Measurements from ENCODE around the gene NEK8.

Gene NEK8

DNA sequence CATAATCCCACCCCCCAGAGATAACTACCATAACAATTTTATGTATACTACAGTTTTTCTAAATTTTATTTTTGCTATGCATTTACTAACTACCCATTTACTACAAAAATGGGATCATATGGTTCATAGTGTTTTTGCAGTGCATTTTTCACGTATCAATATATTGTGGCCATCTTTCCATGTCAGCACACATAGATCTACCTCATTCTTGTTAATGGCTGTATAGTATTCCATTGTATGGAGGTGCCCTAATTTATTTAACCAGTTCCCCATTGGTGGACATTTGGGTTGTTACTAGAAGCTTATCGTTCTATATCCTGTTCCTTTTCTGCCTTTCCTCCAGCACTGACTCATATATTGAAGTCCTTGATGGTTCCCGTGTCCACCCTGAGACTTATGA lies 39.6 kb upstream of the NEK8 start:
- H3K9me2 ChIP-seq (ENCODE audit: low read depth, low read length) = no peaks in the 10 kb centered on the region
- H3K9me3 ChIP-seq (ENCODE audit: low read length) = no peaks in the 10 kb centered on the region
- no peak overlapping the region for H3K4me2 ChIP-seq (ENCODE audit: low read length)
- H4K20me1 ChIP-seq (ENCODE audit: insufficient read depth, low read length) = no peaks in the 10 kb centered on the region
- no peak overlapping the region for H3K4me3 ChIP-seq (ENCODE audit: low read depth, low read length, poor library complexity, severe bottlenecking)
- H2AFZ ChIP-seq (ENCODE audit: low read length) = no peak overlapping the region
- H3K36me3 ChIP-seq (ENCODE audit: insufficient read depth, low read length) = peaks cover 90% of the 10 kb centered on the region
- no peaks in the 10 kb centered on the region for H3K27me3 ChIP-seq (ENCODE audit: insufficient read depth, low read length)
- no peak overlapping the region for H3K9ac ChIP-seq (ENCODE audit: low read length)
- no peaks in the 10 kb centered on the region for H3K79me2 ChIP-seq (ENCODE audit: insufficient read depth, low read length)
- H3K4me1 ChIP-seq (ENCODE audit: insufficient read depth, low read length, severe bottlenecking) = no peaks in the 10 kb centered on the region
- H3K27ac ChIP-seq (ENCODE audit: low read depth, low read length, poor library complexity, severe bottlenecking) = no peak overlapping the region
- no peak for TF ChIP-seq EZH2 (IDR thresholded peaks at IDR 0.05; ENCODE audit: borderline replicate concordance, low read length)
- TF ChIP-seq, protein P1, sequence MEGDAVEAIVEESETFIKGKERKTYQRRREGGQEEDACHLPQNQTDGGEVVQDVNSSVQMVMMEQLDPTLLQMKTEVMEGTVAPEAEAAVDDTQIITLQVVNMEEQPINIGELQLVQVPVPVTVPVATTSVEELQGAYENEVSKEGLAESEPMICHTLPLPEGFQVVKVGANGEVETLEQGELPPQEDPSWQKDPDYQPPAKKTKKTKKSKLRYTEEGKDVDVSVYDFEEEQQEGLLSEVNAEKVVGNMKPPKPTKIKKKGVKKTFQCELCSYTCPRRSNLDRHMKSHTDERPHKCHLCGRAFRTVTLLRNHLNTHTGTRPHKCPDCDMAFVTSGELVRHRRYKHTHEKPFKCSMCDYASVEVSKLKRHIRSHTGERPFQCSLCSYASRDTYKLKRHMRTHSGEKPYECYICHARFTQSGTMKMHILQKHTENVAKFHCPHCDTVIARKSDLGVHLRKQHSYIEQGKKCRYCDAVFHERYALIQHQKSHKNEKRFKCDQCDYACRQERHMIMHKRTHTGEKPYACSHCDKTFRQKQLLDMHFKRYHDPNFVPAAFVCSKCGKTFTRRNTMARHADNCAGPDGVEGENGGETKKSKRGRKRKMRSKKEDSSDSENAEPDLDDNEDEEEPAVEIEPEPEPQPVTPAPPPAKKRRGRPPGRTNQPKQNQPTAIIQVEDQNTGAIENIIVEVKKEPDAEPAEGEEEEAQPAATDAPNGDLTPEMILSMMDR (IDR thresholded peaks at IDR 0.05; ENCODE audit: low read length) = no peak
- H3F3A ChIP-seq (ENCODE audit: insufficient read depth, low read length) = no peaks in the 10 kb centered on the region

DNA sequence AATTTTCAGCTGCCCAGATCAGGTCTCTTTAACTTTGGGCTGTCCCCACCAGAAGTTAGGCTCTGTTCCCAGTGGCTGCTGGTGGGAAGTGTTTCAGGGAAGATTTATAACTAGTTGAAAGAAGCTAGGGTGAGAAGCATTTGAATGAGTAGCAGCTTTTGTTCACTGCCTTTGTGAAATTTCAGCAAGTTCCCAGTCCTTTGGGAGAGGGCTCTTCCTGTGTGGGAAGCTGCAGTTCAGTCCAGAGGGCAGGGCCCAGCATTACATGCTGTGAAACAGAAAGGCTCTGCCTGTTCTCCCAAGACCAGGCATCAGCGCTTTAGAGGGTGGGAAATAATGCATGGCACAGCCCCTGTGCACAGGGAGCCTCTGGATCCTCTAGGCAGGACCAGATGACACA lies 34.7 kb upstream of the NEK8 start:
- no peaks in the 10 kb centered on the region for H3K79me2 ChIP-seq (ENCODE audit: insufficient read depth, low read length)
- H3K9me3 ChIP-seq (ENCODE audit: low read length) = no peaks in the 10 kb centered on the region
- TF ChIP-seq, protein P1 (IDR thresholded peaks at IDR 0.05; ENCODE audit: low read length) = no peak
- TF ChIP-seq EZH2 (IDR thresholded peaks at IDR 0.05; ENCODE audit: borderline replicate concordance, low read length) = no peak
- H3F3A ChIP-seq (ENCODE audit: insufficient read depth, low read length) = no peaks in the 10 kb centered on the region
- H3K9me2 ChIP-seq (ENCODE audit: low read depth, low read length) = no peaks in the 10 kb centered on the region
- H2AFZ ChIP-seq (ENCODE audit: low read length) = no peak overlapping the region
- H3K27ac ChIP-seq (ENCODE audit: low read depth, low read length, poor library complexity, severe bottlenecking) = no peak overlapping the region
- H4K20me1 ChIP-seq (ENCODE audit: insufficient read depth, low read length) = no peaks in the 10 kb centered on the region
- peaks cover 89% of the 10 kb centered on the region for H3K36me3 ChIP-seq (ENCODE audit: insufficient read depth, low read length)
- H3K4me3 ChIP-seq (ENCODE audit: low read depth, low read length, poor library complexity, severe bottlenecking) = no peak overlapping the region
- H3K9ac ChIP-seq (ENCODE audit: low read length) = no peak overlapping the region
- H3K4me1 ChIP-seq (ENCODE audit: insufficient read depth, low read length, severe bottlenecking) = no peaks in the 10 kb centered on the region
- no peak overlapping the region for H3K4me2 ChIP-seq (ENCODE audit: low read length)
- no peaks in the 10 kb centered on the region for H3K27me3 ChIP-seq (ENCODE audit: insufficient read depth, low read length)

DNA sequence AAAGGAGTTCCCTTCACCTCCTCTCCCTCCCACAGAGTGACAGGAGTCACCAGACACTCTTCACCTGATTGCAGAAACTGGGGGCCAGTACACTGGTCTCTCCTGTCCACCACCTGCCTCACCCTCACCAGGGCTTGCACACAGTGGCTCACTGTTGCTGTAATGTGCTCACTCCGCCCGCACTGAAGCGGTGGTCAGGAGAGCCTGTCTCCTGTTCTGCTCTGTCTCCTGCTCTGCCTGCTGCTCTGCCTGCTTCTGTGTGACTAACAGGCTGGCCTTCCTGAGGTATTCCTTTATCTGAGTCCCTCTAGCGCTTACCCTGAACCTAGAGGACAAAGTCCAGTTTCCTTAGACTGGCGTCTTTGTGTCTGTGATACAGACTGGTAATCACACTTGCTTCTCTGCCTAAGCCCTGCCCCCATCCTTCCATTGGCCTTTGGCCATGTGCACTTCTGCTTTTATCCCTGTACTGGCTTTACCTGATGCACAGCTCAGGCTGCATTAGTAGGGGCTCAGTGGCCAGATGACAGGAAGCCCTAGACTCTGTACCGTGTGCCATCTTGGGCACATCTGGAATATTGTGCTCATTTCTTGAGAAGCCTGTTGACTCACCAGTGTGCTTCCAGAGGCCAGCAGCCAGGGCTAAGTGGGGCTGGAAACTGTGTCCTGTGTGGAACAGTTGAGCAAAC lies 30.2 kb upstream of the NEK8 start:
- Histone ChIP-seq H3K79me2 (ENCODE audit: insufficient read depth, low read length) (no peaks in the 10 kb centered on the region), H3K4me2 (ENCODE audit: low read length) (no peak overlapping the region), H3F3A (ENCODE audit: insufficient read depth, low read length) (no peaks in the 10 kb centered on the region), H3K27me3 (ENCODE audit: insufficient read depth, low read length) (no peaks in the 10 kb centered on the region), H3K9me2 (ENCODE audit: low read depth, low read length) (no peaks in the 10 kb centered on the region), H4K20me1 (ENCODE audit: insufficient read depth, low read length) (no peaks in the 10 kb centered on the region), H3K4me1 (ENCODE audit: insufficient read depth, low read length, severe bottlenecking) (no peaks in the 10 kb centered on the region), H2AFZ (ENCODE audit: low read length) (no peak overlapping the region), H3K36me3 (ENCODE audit: insufficient read depth, low read length) (peaks cover 98% of the 10 kb centered on the region), H3K4me3 (ENCODE audit: low read depth, low read length, poor library complexity, severe bottlenecking) (no peak overlapping the region), H3K27ac (ENCODE audit: low read depth, low read length, poor library complexity, severe bottlenecking) (no peak overlapping the region), H3K9ac (ENCODE audit: low read length) (no peak overlapping the region), H3K9me3 (ENCODE audit: low read length) (no peaks in the 10 kb centered on the region)
- no peak for TF ChIP-seq EZH2 (IDR thresholded peaks at IDR 0.05; ENCODE audit: borderline replicate concordance, low read length)
- TF ChIP-seq, protein P1 (IDR thresholded peaks at IDR 0.05; ENCODE audit: low read length) = no peak

All from OCI-LY1 (cell line).